ENCODE results near the gene CLDN15.
"Not testable (repeated sequence)": the region's sequence is repeated elsewhere in the genome, so short reads cannot be mapped to it uniquely, and the experiment has no call there.

The CLDN15 gene

DNA sequence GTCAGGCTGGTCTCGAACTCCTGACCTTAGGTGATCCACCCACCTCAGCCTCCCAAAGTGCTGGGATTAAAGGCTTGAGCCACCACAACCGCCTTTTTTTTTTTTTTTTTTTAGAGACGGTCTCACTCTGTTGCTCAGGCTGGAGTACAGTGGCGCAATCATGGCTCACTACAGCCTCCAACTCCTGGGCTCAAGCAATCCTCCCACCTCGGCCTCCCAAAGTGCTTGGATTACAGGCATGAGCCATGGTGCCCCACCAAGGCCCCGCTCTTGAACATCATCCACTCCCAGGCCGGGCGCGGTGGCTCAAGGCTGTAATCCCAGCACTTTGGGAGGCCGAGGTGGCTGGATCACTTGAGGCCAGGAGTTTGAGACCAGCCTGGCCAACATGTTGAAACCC is 38.1 kb downstream of the CLDN15 start:
- not testable (repeated sequence) for DNase-seq (ENCODE audit: low read depth)

DNA sequence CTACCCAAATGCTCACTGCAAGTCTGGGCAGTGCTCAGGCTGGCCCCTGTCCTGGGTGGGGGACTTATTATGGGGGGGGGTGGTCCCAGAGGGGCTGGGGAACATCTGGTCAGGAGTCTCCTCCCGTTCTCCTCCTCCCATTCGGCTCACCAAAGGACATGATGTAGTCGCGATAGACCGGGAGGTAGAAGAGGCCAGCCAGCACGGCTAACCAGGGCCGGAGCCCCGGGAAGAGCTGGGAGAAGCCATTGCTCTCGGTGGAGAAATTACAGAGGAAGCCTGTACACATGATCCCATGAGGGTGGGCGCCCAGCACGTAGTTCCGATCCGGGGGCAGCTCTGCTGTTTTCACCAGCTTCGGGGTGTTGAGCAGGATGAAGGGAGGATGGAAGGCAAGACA is 39.1 kb downstream of the CLDN15 start:
- DNase-seq (ENCODE audit: low read depth): no peak

DNA sequence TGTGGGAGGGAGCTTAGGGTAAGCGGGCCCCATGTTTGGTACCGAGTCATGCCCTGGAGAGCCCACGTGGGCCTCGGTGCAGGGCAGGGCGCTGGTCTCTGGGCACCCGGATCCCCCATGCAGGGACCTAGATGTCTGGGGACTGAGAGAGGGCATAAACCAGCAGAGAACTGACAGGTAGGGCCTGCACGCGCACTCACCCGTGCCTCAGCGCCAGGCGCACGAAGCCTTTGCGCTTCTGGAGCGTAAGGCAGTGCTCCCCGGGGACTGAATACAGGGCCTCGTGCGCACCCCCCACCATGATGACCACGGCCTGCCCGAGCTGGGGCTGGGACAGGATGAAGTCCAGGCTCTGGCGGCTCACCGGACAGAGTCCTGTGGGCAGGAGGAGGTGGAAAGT is 39.6 kb downstream of the CLDN15 start:
- no peak for DNase-seq (ENCODE audit: low read depth)

DNA sequence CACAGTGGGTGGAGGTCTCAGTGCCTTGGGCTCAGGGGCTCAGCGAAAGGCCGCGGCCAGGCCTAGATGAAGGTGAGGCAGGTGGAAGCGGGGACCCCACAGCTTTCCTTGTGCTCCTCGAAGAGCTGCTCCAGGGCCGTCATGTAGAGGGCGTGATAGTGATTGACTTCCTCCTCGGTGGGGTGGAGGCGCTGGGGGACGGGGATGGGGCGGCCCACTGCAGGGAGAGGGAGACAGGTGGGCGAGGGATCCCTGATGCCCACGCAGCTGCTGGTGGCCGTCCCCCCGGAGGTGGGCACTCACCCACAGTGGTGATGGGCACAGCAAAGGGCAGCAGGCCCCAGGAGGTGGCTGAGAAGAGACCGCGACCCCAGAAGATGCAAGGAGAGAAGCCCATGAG is 41.7 kb downstream of the CLDN15 start:
- no peak for DNase-seq (ENCODE audit: low read depth)

DNA sequence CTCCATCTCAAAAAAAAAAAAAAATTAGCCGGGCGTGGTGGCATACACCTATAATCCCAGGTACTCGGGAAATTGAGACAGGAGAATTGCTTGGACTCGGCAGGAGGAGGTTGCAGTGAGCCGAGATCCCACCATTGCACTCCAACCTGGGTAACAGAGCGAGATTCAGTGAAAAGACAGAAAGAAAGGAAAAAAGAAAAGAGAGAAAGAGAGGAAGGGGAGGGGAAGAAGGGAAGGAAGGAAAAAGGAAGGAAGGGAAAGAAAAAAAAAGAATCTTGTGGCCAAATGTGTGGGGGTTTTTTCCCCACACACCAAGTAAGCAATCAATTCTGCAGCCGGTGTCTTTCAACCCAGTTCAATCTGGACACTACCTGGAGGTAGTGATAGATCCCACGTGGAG is 48.5 kb downstream of the CLDN15 start:
- no peak for DNase-seq (ENCODE audit: low read depth)

DNA sequence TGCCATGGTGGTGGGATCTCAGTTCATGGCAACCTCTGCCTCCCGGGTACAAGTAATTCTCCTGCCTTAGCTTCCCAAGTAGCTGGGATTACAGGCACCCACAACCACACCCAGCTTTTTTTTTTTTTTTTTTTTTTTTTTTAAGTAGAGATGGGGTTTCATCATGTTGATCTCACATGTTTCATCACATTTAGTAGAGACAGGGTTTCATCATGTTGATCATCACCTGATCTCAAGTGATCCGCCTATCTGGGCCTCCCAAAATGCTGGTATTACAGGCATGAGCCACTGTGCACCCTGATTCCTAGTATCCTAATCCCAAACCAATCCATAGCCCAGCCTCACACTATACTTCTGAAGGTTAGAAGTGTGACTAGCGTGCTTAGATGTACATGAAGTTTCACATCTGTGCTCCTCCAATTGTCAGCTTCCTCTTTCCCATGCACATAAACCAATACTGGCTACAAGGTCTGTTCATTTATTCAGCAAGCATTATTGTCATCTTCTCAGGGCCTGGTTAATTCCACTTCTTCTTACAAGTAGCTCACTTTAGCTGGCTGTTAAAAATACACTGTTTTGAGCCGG is 50.7 kb downstream of the CLDN15 start:
- no peak for DNase-seq (ENCODE audit: low read depth)

DNA sequence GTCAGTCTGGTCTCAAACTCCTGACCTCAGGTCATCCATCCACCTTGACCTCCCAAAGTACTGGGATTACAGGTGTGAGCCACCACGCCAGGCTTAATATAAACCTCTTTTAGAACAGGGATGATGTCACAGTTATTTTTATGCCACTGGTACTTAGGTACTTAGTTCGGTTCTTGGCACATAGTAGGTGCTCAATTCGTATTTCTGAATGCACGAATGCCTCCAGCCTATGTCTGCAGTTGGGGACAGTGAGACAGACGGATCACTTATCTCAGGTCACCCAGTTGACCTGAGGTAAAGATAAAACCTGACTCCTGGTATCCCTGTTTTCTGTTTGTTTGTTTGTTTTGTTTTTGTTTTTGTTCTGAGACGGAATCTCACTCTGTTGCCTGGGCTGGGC is 51.4 kb downstream of the CLDN15 start:
- DNase-seq (ENCODE audit: low read depth): no peak

DNA sequence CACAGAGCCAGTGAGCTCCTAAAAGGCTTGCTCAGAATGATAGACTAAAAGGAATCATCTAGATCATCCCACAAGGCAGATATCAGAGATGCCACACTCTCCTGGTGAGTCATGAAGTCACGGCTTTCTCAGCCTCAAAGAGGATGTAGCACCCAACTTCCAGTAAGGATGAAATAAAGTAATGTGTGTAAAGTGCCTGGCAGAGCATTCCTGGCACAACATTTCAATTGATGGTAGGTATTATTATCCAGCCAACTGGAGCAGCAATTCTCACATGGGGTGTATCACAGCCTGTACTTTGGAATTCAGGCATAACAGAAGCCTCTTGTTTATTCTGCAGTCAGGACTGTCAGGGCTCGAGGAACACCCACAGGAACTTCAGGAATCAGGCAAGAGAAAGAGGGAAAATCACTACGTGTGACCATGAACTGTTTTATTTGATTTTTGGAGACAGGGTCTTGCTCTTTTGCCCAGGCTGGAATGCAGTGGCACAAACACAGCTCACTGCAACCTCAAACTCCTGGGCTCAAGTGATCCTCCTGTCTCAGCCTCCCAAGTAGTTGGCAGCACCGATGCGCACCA is 52.3 kb downstream of the CLDN15 start:
- DNase-seq (ENCODE audit: low read depth): no peak

Measured in stimulated activated CD8-positive, alpha-beta memory T cell treated with anti-CD3 and anti-CD28 coated beads, Interleukin-7, amount 100 ng/mL, for 24 hours (primary cell).